GM18861 (cell line): ENCODE data around the gene SPEM1.
"Not testable (repeated sequence)": the region's sequence is repeated elsewhere in the genome, so short reads cannot be mapped to it uniquely, and the experiment has no call there.

Experiments
- ATAC-seq: cut with Tn5 transposase; IDR thresholded peaks from one replicate; pipeline ENCODE4 v1.9.1; 2021; ENCODE audit not compliant: unreplicated experiment

Gene SPEM1

GRCh38 chr17:7467498-7467897 is 47.4 kb downstream of the SPEM1 start:
- ATAC-seq, result no peak

GRCh38 chr17:7468290-7468689 is 48.2 kb downstream of the SPEM1 start:
- ATAC-seq, result no peak

GRCh38 chr17:7468804-7469389 is 48.8 kb downstream of the SPEM1 start:
- ATAC-seq, result no peak

GRCh38 chr17:7469843-7470242 is 49.7 kb downstream of the SPEM1 start:
- not testable (repeated sequence) for ATAC-seq

GRCh38 chr17:7470457-7470973 is 50.4 kb downstream of the SPEM1 start:
- not testable (repeated sequence) for ATAC-seq
